ENCODE measurements around the gene PSTPIP1. TPM values are rescaled to one million over a fixed set of nuclear protein-coding genes. Genes with fewer than 3 reads are reported as not detected.

The PSTPIP1 gene
- polyA plus RNA-seq, 2 donors, result 2.5 to 3.6 TPM

DNA sequence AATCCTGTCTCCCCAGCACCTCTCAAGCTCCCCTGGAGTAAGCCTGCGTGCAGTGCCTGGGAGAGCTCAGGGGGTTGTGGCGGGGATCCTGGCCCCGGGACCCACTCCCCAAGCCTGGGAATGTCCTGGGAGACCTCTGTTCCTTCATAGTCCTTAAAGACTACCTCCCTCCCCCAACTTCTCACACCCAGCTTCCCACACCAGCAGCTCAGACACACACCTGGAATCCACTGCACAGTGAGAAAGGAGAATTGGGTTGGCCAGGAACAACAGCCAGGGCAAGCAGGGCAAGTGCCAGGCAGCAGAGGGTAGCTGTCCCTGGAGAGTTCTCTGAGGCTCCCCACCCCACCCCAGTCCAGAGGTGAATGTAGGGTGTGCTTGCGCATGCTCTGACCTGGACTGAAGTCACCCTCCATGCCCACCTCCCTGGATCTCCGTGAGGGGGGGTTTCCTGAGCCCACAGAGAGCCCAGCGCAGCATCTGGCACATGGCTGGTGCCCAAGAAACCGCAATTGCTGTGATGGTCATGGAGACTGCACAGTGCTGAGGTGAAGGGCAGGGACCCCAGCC is 22.2 kb downstream of the PSTPIP1 start:
- Histone ChIP-seq H3K27ac (ENCODE audit: low read depth in 2 of 2, low read length in 1 of 2) (no peak overlapping the region), H3K4me1 (ENCODE audit: control insufficient read depth in 2 of 2, insufficient read depth in 2 of 2, low read length in 1 of 2) (peaks cover 2 to 4% of the 10 kb centered on the region in 2 donors)

GRCh38 chr15:77017761-77018720 is 23.1 kb downstream of the PSTPIP1 start:
- H3K36me3 ChIP-seq (ENCODE audit: control insufficient read depth in 2 of 2, insufficient read depth in 2 of 2, low read length in 1 of 2), result no peaks in the 10 kb centered on the region
- no peak overlapping the region for H3K4me3 ChIP-seq (ENCODE audit: low read depth in 1 of 2, low read length in 2 of 2)
- H3K27ac ChIP-seq (ENCODE audit: low read depth in 2 of 2, low read length in 1 of 2), result no peak overlapping the region
- no peaks in the 10 kb centered on the region for H3K9me3 ChIP-seq (ENCODE audit: control insufficient read depth in 2 of 2, insufficient read depth in 1 of 2, low read depth in 1 of 2, low read length in 1 of 2)
- WGBS, 2 donors, result 91 to 92% methylated on average over 20 of the region's 20 CpGs
- peaks cover 2 to 4% of the 10 kb centered on the region in 2 donors for H3K4me1 ChIP-seq (ENCODE audit: control insufficient read depth in 2 of 2, insufficient read depth in 2 of 2, low read length in 1 of 2)
- H3K27me3 ChIP-seq (ENCODE audit: control insufficient read depth in 1 of 2, insufficient read depth in 2 of 2, low read length in 2 of 2), result no peaks in the 10 kb centered on the region

More for the DNA sequence above, 22.2 kb downstream of the PSTPIP1 start:
- Histone ChIP-seq H3K27me3 (ENCODE audit: control insufficient read depth in 1 of 2, insufficient read depth in 2 of 2, low read length in 2 of 2) (no peaks in the 10 kb centered on the region), H3K9me3 (ENCODE audit: control insufficient read depth in 2 of 2, insufficient read depth in 1 of 2, low read depth in 1 of 2, low read length in 1 of 2) (no peaks in the 10 kb centered on the region), H3K36me3 (ENCODE audit: control insufficient read depth in 2 of 2, insufficient read depth in 2 of 2, low read length in 1 of 2) (no peaks in the 10 kb centered on the region), H3K4me3 (ENCODE audit: low read depth in 1 of 2, low read length in 2 of 2) (no peak overlapping the region)
- 86 to 89% methylated on average over 7 of the region's 7 CpGs for WGBS, 2 donors

DNA sequence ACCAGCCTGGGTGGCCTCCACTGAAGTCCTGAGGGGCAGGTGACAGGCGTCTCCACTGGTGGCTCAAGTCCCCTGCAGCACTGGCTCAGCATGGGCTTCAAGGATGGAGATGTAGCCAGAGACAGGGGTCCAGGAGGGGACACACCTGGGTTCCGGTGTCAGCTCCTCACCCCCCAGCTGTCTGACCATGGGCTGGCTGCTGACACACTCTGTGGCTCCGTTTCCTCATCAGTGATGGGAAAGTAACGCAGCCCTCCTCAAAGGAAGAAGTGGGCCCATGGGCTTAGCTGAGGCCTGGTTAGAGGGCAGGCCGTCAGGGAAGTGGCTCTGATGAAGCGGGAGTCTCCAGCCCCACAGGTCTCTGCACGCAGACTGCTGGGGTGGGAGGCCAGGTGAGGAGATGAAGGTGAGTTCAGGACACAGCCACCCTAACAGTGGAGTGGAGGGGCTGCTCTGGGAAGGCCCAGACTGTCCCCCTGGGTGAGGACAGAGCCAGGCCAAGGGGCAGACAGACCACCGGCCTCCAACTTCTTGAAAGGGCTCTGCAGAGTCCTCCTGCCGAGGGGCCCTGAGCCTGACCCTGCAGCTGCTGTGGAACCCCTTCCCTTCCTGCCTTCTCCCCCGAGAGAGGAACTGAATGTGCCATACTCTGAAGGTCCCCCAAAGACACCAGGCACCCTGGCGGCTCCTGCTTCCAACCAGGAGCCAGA is 24.0 kb downstream of the PSTPIP1 start:
- Histone ChIP-seq H3K36me3 (ENCODE audit: control insufficient read depth in 2 of 2, insufficient read depth in 2 of 2, low read length in 1 of 2) (no peaks in the 10 kb centered on the region), H3K4me1 (ENCODE audit: control insufficient read depth in 2 of 2, insufficient read depth in 2 of 2, low read length in 1 of 2) (peaks cover 2 to 4% of the 10 kb centered on the region in 2 donors), H3K27ac (ENCODE audit: low read depth in 2 of 2, low read length in 1 of 2) (no peak overlapping the region), H3K9me3 (ENCODE audit: control insufficient read depth in 2 of 2, insufficient read depth in 1 of 2, low read depth in 1 of 2, low read length in 1 of 2) (no peaks in the 10 kb centered on the region), H3K27me3 (ENCODE audit: control insufficient read depth in 1 of 2, insufficient read depth in 2 of 2, low read length in 2 of 2) (no peaks in the 10 kb centered on the region), H3K4me3 (ENCODE audit: low read depth in 1 of 2, low read length in 2 of 2) (no peak overlapping the region)
- WGBS, 2 donors, result 84 to 87% methylated on average over 11 of the region's 11 CpGs

DNA sequence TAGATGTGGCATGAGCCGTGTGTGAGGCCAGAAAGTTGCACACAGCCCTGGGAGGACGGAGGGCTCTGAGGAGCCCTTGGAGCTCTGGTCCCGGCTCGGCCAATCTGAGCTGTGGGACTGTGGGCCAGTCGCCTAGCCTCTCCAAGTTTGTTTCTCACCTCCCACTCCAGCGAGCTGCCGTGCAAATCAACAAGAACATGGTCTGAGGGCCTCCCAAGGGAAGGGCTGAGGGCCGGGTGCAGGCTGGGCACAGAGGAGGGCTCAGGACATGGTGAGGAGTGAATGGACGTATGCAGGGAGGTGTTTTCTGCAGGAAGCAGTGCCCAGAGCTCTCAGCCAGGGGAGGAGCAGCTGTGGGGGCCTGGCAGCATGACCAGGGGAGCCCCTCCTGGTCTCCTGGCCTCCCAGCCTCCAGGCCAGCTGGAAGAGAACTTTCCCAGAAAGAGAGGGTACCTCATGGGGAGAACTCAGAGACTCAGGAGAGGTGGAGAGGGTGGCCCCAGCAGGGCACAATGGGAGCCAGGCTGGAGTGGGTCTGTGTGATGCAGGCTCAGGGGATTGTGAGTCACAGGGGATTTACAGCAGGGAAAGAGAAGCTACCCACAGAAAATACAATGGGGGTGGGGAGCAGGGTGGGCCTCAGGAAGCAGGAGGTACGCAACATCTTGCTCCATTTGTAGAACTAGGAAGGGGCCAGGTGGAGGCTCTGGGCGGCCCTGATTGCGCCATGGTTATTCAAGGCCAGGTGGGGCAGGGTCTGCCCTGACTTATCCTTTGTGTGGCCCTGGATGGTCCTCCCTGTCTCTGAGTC is 24.8 kb downstream of the PSTPIP1 start:
- Histone ChIP-seq H3K4me1 (ENCODE audit: control insufficient read depth in 2 of 2, insufficient read depth in 2 of 2, low read length in 1 of 2) (peaks cover 1 to 3% of the 10 kb centered on the region in 2 donors), H3K27me3 (ENCODE audit: control insufficient read depth in 1 of 2, insufficient read depth in 2 of 2, low read length in 2 of 2) (no peaks in the 10 kb centered on the region), H3K4me3 (ENCODE audit: low read depth in 1 of 2, low read length in 2 of 2) (no peak overlapping the region), H3K36me3 (ENCODE audit: control insufficient read depth in 2 of 2, insufficient read depth in 2 of 2, low read length in 1 of 2) (no peaks in the 10 kb centered on the region), H3K9me3 (ENCODE audit: control insufficient read depth in 2 of 2, insufficient read depth in 1 of 2, low read depth in 1 of 2, low read length in 1 of 2) (no peaks in the 10 kb centered on the region), H3K27ac (ENCODE audit: low read depth in 2 of 2, low read length in 1 of 2) (no peak overlapping the region)
- 70 to 72% methylated on average over 12 of the region's 12 CpGs for WGBS, 2 donors

DNA sequence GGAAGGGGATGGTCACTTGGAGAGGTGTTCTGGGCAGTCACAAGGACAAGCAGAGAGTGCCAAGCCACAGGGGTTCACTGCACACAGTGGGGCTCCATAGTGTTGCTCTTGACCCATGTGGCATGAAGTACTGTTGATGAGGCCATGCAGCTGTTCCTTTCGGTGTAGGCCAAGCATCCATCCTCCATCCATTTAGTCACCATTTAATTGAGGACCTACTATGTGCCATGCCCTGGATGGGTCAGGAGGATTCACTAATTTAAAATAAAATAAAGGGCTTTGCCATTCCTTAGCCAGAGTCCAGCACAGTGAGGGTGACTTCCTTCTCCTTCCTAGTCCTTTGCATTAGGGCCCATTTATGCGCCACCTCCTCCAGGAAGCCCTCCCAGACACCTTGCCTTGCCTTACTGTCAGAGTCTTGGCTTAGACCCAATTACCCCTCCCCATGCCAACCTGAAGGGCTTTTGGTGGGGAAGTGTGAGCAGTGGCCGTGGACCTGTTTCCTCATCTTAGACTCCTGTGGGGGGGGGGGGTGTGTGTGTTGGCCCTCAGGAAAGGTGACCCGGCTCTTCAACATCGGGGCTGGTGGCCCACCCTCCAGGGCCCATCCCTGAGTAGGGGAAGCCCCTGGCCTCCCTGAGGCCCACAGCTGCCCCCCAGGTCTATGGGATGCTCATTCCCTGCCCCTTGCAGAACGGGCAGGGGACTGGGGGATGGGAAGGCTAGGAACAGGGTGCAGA is 25.6 kb downstream of the PSTPIP1 start:
- H3K4me3 ChIP-seq (ENCODE audit: low read depth in 1 of 2, low read length in 2 of 2), result no peak overlapping the region
- H3K4me1 ChIP-seq (ENCODE audit: control insufficient read depth in 2 of 2, insufficient read depth in 2 of 2, low read length in 1 of 2), result peaks cover 0 to 2% of the 10 kb centered on the region in 2 donors
- H3K9me3 ChIP-seq (ENCODE audit: control insufficient read depth in 2 of 2, insufficient read depth in 1 of 2, low read depth in 1 of 2, low read length in 1 of 2), result no peaks in the 10 kb centered on the region
- 84 to 89% methylated on average over 4 to 6 of the region's 6 CpGs for WGBS, 2 donors
- H3K36me3 ChIP-seq (ENCODE audit: control insufficient read depth in 2 of 2, insufficient read depth in 2 of 2, low read length in 1 of 2), result no peaks in the 10 kb centered on the region
- no peaks in the 10 kb centered on the region for H3K27me3 ChIP-seq (ENCODE audit: control insufficient read depth in 1 of 2, insufficient read depth in 2 of 2, low read length in 2 of 2)
- no peak overlapping the region for H3K27ac ChIP-seq (ENCODE audit: low read depth in 2 of 2, low read length in 1 of 2)

DNA sequence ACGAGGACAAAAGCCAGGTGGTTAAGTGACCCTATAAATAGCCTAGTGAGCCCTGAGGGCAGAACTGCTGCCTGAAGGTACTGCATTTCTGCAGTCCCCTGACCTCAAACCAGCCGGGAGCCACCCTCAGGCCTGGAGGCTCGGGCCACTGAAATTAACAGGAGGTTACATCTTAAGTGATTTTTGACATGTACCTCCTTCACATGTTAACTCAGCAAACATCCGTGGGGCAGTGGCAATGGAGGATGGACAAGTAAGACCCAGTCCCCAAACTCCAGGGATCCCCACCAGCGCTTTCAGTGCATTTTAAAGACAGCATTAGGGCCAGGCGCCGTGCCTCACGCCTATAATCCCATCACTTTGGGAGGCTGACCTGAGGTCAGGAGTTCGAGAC is 26.2 kb downstream of the PSTPIP1 start:
- H3K4me3 ChIP-seq (ENCODE audit: low read depth in 1 of 2, low read length in 2 of 2), result no peak overlapping the region
- no peaks in the 10 kb centered on the region for H3K36me3 ChIP-seq (ENCODE audit: control insufficient read depth in 2 of 2, insufficient read depth in 2 of 2, low read length in 1 of 2)
- H3K4me1 ChIP-seq (ENCODE audit: control insufficient read depth in 2 of 2, insufficient read depth in 2 of 2, low read length in 1 of 2), result peaks cover 0 to 2% of the 10 kb centered on the region in 2 donors
- H3K27me3 ChIP-seq (ENCODE audit: control insufficient read depth in 1 of 2, insufficient read depth in 2 of 2, low read length in 2 of 2), result no peaks in the 10 kb centered on the region
- 78 to 83% methylated on average over 9 of the region's 9 CpGs for WGBS, 2 donors
- H3K27ac ChIP-seq (ENCODE audit: low read depth in 2 of 2, low read length in 1 of 2), result no peak overlapping the region
- no peaks in the 10 kb centered on the region for H3K9me3 ChIP-seq (ENCODE audit: control insufficient read depth in 2 of 2, insufficient read depth in 1 of 2, low read depth in 1 of 2, low read length in 1 of 2)

GRCh38 chr15:77021803-77022381 is 27.0 kb downstream of the PSTPIP1 start:
- Histone ChIP-seq H3K27me3 (ENCODE audit: control insufficient read depth in 1 of 2, insufficient read depth in 2 of 2, low read length in 2 of 2) (no peaks in the 10 kb centered on the region), H3K27ac (ENCODE audit: low read depth in 2 of 2, low read length in 1 of 2) (peak overlapping the region in 1 of 2 donors; percentile 17), H3K36me3 (ENCODE audit: control insufficient read depth in 2 of 2, insufficient read depth in 2 of 2, low read length in 1 of 2) (no peaks in the 10 kb centered on the region), H3K4me3 (ENCODE audit: low read depth in 1 of 2, low read length in 2 of 2) (no peak overlapping the region), H3K4me1 (ENCODE audit: control insufficient read depth in 2 of 2, insufficient read depth in 2 of 2, low read length in 1 of 2) (peaks cover 0 to 2% of the 10 kb centered on the region in 2 donors), H3K9me3 (ENCODE audit: control insufficient read depth in 2 of 2, insufficient read depth in 1 of 2, low read depth in 1 of 2, low read length in 1 of 2) (no peaks in the 10 kb centered on the region)
- 60 to 74% methylated on average over 7 of the region's 7 CpGs for WGBS, 2 donors

- WGBS, 2 donors, result 85 to 91% methylated on average over 14 of the region's 14 CpGs
Measured at GRCh38 chr15:77022646-77023575, 28.0 kb downstream of the PSTPIP1 start.

More at GRCh38 chr15:77022646-77023575, 28.0 kb downstream of the PSTPIP1 start:
- H3K4me1 ChIP-seq (ENCODE audit: control insufficient read depth in 2 of 2, insufficient read depth in 2 of 2, low read length in 1 of 2), result peaks cover 0 to 2% of the 10 kb centered on the region in 2 donors
- H3K27ac ChIP-seq (ENCODE audit: low read depth in 2 of 2, low read length in 1 of 2), result no peak overlapping the region
- no peaks in the 10 kb centered on the region for H3K36me3 ChIP-seq (ENCODE audit: control insufficient read depth in 2 of 2, insufficient read depth in 2 of 2, low read length in 1 of 2)
- no peaks in the 10 kb centered on the region for H3K9me3 ChIP-seq (ENCODE audit: control insufficient read depth in 2 of 2, insufficient read depth in 1 of 2, low read depth in 1 of 2, low read length in 1 of 2)
- H3K4me3 ChIP-seq (ENCODE audit: low read depth in 1 of 2, low read length in 2 of 2), result no peak overlapping the region
- no peaks in the 10 kb centered on the region for H3K27me3 ChIP-seq (ENCODE audit: control insufficient read depth in 1 of 2, insufficient read depth in 2 of 2, low read length in 2 of 2)

Data from esophagus (tissue), 2 donors.